NT2/D1 (cell line): ENCODE results near the gene HDAC2.

Experiments used
- YY1 ChIP-seq: IDR thresholded peaks from 2 replicates; pipeline ENCODE4 v1.6.1; 2011; ENCODE audit not compliant: insufficient read length, insufficient read depth
- ZNF274 ChIP-seq: IDR thresholded peaks from 2 replicates; pipeline ENCODE4 v1.6.1; 2011; ENCODE audit warnings: mild to moderate bottlenecking, low read depth, low read length

GRCh38 chr6:113960795-113961194, 10.2 kb downstream of the HDAC2 start:
- TF ChIP-seq ZNF274 = no peak
- no peak for TF ChIP-seq YY1
